ENCODE data around the gene EPB41L4A. TPM values are rescaled to one million over a fixed set of nuclear protein-coding genes. Genes with fewer than 3 reads are reported as not detected.
A peak's percentile ranks its signal among the peaks of the same experiment; 100 is the strongest.

Gene EPB41L4A
- total and polyA plus RNA-seq, 2 donors (not counting 1 experiment from before 2014, with no cell fraction given): 0.23 to 0.50 TPM

DNA sequence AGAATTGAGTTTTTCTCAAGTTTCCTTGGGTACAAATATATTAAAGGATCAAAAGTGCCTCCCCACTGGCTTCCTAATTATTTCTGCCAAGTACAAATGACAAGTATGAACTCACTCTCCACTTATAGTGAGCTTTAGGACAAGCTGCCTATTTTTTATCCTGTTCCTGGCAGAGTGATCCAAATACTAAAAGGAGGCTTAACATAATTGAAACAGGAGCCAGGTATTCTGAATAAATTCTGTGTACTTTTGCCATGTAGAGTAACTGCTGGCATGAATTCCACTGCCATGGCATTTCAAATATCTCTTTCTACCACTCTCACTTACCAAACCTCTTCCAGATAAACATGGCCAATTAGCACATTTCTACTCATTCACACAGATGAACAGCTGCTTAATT lies 171.1 kb downstream of the EPB41L4A start:
- no peak overlapping the region for H3K9ac ChIP-seq (ENCODE audit: insufficient read depth, low read length)
- no peaks in the 10 kb centered on the region for H3K79me2 ChIP-seq (ENCODE audit: control insufficient read depth, insufficient read depth, low read length)
- no peaks in the 10 kb centered on the region for H3K9me3 ChIP-seq (ENCODE audit: control insufficient read depth, insufficient read depth, low read depth, low read length)
- no peak overlapping the region for H3K4me2 ChIP-seq (ENCODE audit: extremely low read depth, insufficient read depth, low read length)
- TF ChIP-seq, protein P1, sequence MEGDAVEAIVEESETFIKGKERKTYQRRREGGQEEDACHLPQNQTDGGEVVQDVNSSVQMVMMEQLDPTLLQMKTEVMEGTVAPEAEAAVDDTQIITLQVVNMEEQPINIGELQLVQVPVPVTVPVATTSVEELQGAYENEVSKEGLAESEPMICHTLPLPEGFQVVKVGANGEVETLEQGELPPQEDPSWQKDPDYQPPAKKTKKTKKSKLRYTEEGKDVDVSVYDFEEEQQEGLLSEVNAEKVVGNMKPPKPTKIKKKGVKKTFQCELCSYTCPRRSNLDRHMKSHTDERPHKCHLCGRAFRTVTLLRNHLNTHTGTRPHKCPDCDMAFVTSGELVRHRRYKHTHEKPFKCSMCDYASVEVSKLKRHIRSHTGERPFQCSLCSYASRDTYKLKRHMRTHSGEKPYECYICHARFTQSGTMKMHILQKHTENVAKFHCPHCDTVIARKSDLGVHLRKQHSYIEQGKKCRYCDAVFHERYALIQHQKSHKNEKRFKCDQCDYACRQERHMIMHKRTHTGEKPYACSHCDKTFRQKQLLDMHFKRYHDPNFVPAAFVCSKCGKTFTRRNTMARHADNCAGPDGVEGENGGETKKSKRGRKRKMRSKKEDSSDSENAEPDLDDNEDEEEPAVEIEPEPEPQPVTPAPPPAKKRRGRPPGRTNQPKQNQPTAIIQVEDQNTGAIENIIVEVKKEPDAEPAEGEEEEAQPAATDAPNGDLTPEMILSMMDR (conservative IDR thresholded peaks at IDR 0.05 in 1 of 2, IDR thresholded peaks at IDR 0.05 in 1 of 2; ENCODE audit: low read depth in 1 of 2, low read length in 2 of 2): no peak
- no peak for TF ChIP-seq EZH2 (IDR thresholded peaks at IDR 0.05; ENCODE audit: low read length, missing control alignments)
- H3K27me3 ChIP-seq (ENCODE audit: control insufficient read depth, insufficient read depth, low read length): no peaks in the 10 kb centered on the region
- no peak overlapping the region for H3K4me3 ChIP-seq (replicated peaks in 1 of 4; ENCODE audit: control extremely low read depth in 1 of 4, insufficient read depth in 1 of 4, low read depth in 3 of 4, low read length in 4 of 4)
- no peak for DNase-seq (ENCODE audit: low read depth in 2 of 2)
- H3K36me3 ChIP-seq (ENCODE audit: control insufficient read depth, insufficient read depth, low read length): no peaks in the 10 kb centered on the region
- no peaks in the 10 kb centered on the region for H4K20me1 ChIP-seq (ENCODE audit: control insufficient read depth, extremely low read depth, insufficient read depth, low read length)
- no peaks in the 10 kb centered on the region for H3K4me1 ChIP-seq (ENCODE audit: control insufficient read depth, extremely low read depth, insufficient read depth, low read length)
- H2AFZ ChIP-seq (ENCODE audit: low read length): no peak overlapping the region
- no peak overlapping the region for H3K27ac ChIP-seq (ENCODE audit: insufficient read depth, low read length)

DNA sequence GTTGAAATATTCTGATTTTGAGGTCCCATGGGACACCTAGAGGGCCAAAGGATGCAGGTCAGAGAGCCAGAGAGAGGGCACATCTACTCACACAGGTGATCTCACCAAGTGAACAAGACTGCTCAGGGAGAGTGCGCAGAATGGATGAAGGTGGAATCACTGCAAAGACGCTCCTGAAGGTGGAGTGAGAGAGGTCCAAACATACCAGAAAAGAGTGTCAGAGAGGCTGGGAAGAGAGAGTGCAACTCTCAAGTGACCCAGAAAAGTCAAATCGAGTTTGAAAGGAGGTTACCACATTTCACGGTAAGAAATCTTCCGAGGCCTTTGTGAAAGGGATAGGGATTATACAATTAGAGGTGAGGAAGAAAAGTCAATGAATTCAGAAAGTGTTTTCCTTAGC lies 173.4 kb downstream of the EPB41L4A start:
- Histone ChIP-seq H3K4me3 (replicated peaks in 1 of 4; ENCODE audit: control extremely low read depth in 1 of 4, insufficient read depth in 1 of 4, low read depth in 3 of 4, low read length in 4 of 4) (no peak overlapping the region), H3K9ac (ENCODE audit: insufficient read depth, low read length) (no peak overlapping the region), H3K4me2 (ENCODE audit: extremely low read depth, insufficient read depth, low read length) (no peak overlapping the region), H3K9me3 (ENCODE audit: control insufficient read depth, insufficient read depth, low read depth, low read length) (no peaks in the 10 kb centered on the region), H3K27ac (ENCODE audit: insufficient read depth, low read length) (no peak overlapping the region), H2AFZ (ENCODE audit: low read length) (no peak overlapping the region), H3K79me2 (ENCODE audit: control insufficient read depth, insufficient read depth, low read length) (no peaks in the 10 kb centered on the region), H3K4me1 (ENCODE audit: control insufficient read depth, extremely low read depth, insufficient read depth, low read length) (no peaks in the 10 kb centered on the region), H3K27me3 (ENCODE audit: control insufficient read depth, insufficient read depth, low read length) (no peaks in the 10 kb centered on the region), H3K36me3 (ENCODE audit: control insufficient read depth, insufficient read depth, low read length) (no peaks in the 10 kb centered on the region), H4K20me1 (ENCODE audit: control insufficient read depth, extremely low read depth, insufficient read depth, low read length) (no peaks in the 10 kb centered on the region)
- DNase-seq (ENCODE audit: low read depth in 2 of 2): no peak
- no peak for TF ChIP-seq EZH2 (IDR thresholded peaks at IDR 0.05; ENCODE audit: low read length, missing control alignments)
- TF ChIP-seq, protein P1 (conservative IDR thresholded peaks at IDR 0.05 in 1 of 2, IDR thresholded peaks at IDR 0.05 in 1 of 2; ENCODE audit: low read depth in 1 of 2, low read length in 2 of 2): no peak

GRCh38 chr5:112239996-112240395 lies 179.1 kb downstream of the EPB41L4A start:
- no peaks in the 10 kb centered on the region for H4K20me1 ChIP-seq (ENCODE audit: control insufficient read depth, extremely low read depth, insufficient read depth, low read length)
- TF ChIP-seq EZH2 (IDR thresholded peaks at IDR 0.05; ENCODE audit: low read length, missing control alignments): no peak
- TF ChIP-seq, protein P1 (conservative IDR thresholded peaks at IDR 0.05 in 1 of 2, IDR thresholded peaks at IDR 0.05 in 1 of 2; ENCODE audit: low read depth in 1 of 2, low read length in 2 of 2): no peak
- H3K4me1 ChIP-seq (ENCODE audit: control insufficient read depth, extremely low read depth, insufficient read depth, low read length): no peaks in the 10 kb centered on the region
- no peaks in the 10 kb centered on the region for H3K27me3 ChIP-seq (ENCODE audit: control insufficient read depth, insufficient read depth, low read length)
- H2AFZ ChIP-seq (ENCODE audit: low read length): no peak overlapping the region
- H3K79me2 ChIP-seq (ENCODE audit: control insufficient read depth, insufficient read depth, low read length): no peaks in the 10 kb centered on the region
- DNase-seq (ENCODE audit: low read depth in 2 of 2): peak; percentile 3 to 5
- no peaks in the 10 kb centered on the region for H3K9me3 ChIP-seq (ENCODE audit: control insufficient read depth, insufficient read depth, low read depth, low read length)
- no peaks in the 10 kb centered on the region for H3K36me3 ChIP-seq (ENCODE audit: control insufficient read depth, insufficient read depth, low read length)
- H3K4me2 ChIP-seq (ENCODE audit: extremely low read depth, insufficient read depth, low read length): no peak overlapping the region
- no peak overlapping the region for H3K27ac ChIP-seq (ENCODE audit: insufficient read depth, low read length)
- H3K9ac ChIP-seq (ENCODE audit: insufficient read depth, low read length): no peak overlapping the region
- no peak overlapping the region for H3K4me3 ChIP-seq (replicated peaks in 1 of 4; ENCODE audit: control extremely low read depth in 1 of 4, insufficient read depth in 1 of 4, low read depth in 3 of 4, low read length in 4 of 4)

Data from fibroblast of lung (primary cell).